Activated CD8-positive, alpha-beta memory T cell treated with anti-CD3 and anti-CD28 coated beads, Interleukin-2, amount 50 U/mL, for 24 hours (primary cell): ENCODE data around the gene ANKRD52.
"Not testable (repeated sequence)": the region's sequence is repeated elsewhere in the genome, so short reads cannot be mapped to it uniquely, and the experiment has no call there.

Experiments
- DNase-seq: peaks from one replicate; pipeline ENCODE4 v3.0.0-alpha.2; 2020; ENCODE audit errors: extremely low read depth

ANKRD52 gene

GRCh38 chr12:56258068-56258819 is at the start of gene ANKRD52:
ANKRD52 (minus strand) TSS chr12:56258384; CDS start chr12:56258269, 115 bp downstream.
- peak; percentile 35 for DNase-seq

GRCh38 chr12:56307221-56307965 is 49.2 kb upstream of the ANKRD52 start:
- DNase-seq: no peak

GRCh38 chr12:56304872-56305590 is 46.8 kb upstream of the ANKRD52 start:
- no peak for DNase-seq

GRCh38 chr12:56304276-56304675 is 46.1 kb upstream of the ANKRD52 start:
- no peak for DNase-seq

- DNase-seq: no peak
Observed at GRCh38 chr12:56300644-56301464, 42.7 kb upstream of the ANKRD52 start.

GRCh38 chr12:56299853-56300643 is 41.9 kb upstream of the ANKRD52 start, which contains the start of gene CS:
CS (minus strand) TSS chr12:56300330; CDS start chr12:56300201, 129 bp downstream.
- peak; percentile 96 for DNase-seq

- no peak for DNase-seq
Observed at GRCh38 chr12:56299308-56299852, 41.2 kb upstream of the ANKRD52 start.

GRCh38 chr12:56298828-56299227 is 40.6 kb upstream of the ANKRD52 start:
- DNase-seq: no peak

GRCh38 chr12:56297400-56297799 is 39.2 kb upstream of the ANKRD52 start:
- DNase-seq: no peak

GRCh38 chr12:56296295-56296694 is 38.1 kb upstream of the ANKRD52 start:
- no peak for DNase-seq

- no peak for DNase-seq
Observed at GRCh38 chr12:56293795-56294194, 35.6 kb upstream of the ANKRD52 start.

GRCh38 chr12:56288705-56289387 is 30.7 kb upstream of the ANKRD52 start:
- DNase-seq: no peak

GRCh38 chr12:56286044-56286830 is 28.1 kb upstream of the ANKRD52 start:
- DNase-seq: no peak

- DNase-seq: not testable (repeated sequence)
Observed at GRCh38 chr12:56284263-56284662, 26.1 kb upstream of the ANKRD52 start.

- no peak for DNase-seq
Observed at GRCh38 chr12:56282579-56282978, 24.4 kb upstream of the ANKRD52 start.

- no peak for DNase-seq
Observed at GRCh38 chr12:56282030-56282429, 23.8 kb upstream of the ANKRD52 start.

GRCh38 chr12:56280849-56281248 is 22.7 kb upstream of the ANKRD52 start:
- no peak for DNase-seq

GRCh38 chr12:56278905-56279304 is 20.7 kb upstream of the ANKRD52 start:
- DNase-seq: no peak

- DNase-seq: no peak
Observed at GRCh38 chr12:56274299-56274698, 16.1 kb upstream of the ANKRD52 start.
